ENCODE measurements around the gene RIPPLY1. TPM values are rescaled to one million over a fixed set of nuclear protein-coding genes. Genes with fewer than 3 reads are reported as not detected.

RIPPLY1 gene
- total RNA-seq, 1 experiment from 2014 or later = not detected

GRCh38 chrX:106906361-106906760 lies 3.2 kb upstream of the RIPPLY1 start:
- no peak for TF ChIP-seq CTCF (IDR thresholded peaks at IDR 0.05; ENCODE audit: insufficient read depth in 1 of 2, low read depth in 1 of 2, low read length in 1 of 2, severe bottlenecking in 1 of 2, unreplicated experiment in 1 of 2)
- BruUV-seq (replicated peaks) = no TSS peak
- Mint-ChIP-seq H3K9me3 (ENCODE audit: unreplicated experiment) (no peaks in the 10 kb centered on the region), H3K36me3 (ENCODE audit: insufficient read depth, unreplicated experiment) (no peaks in the 10 kb centered on the region), H3K27ac (ENCODE audit: unreplicated experiment) (peak overlapping the region; percentile 5), H3K4me1 (ENCODE audit: low read depth, unreplicated experiment) (peaks cover 9% of the 10 kb centered on the region), H3K4me3 (ENCODE audit: unreplicated experiment) (no peak overlapping the region), H3K27me3 (ENCODE audit: insufficient read depth, unreplicated experiment) (no peaks in the 10 kb centered on the region)
- ChIA-PET POLR2A (no interaction called here), CTCF (interaction anchor here (1.5 to 1.8 kb wide), 2 partner anchors 12 to 54 kb away, joined by 4 to 7 read pairs; no protein-coding TSS in a partner anchor)
- DNase-seq = no peak
- Histone ChIP-seq H3K9me3 (no peaks in the 10 kb centered on the region), H3K36me3 (ENCODE audit: control insufficient read depth, insufficient read depth, low read length) (no peaks in the 10 kb centered on the region), H3K4me1 (peaks cover 29% of the 10 kb centered on the region), H3K27me3 (replicated peaks; ENCODE audit: control insufficient read depth, insufficient read depth, low read length) (no peaks in the 10 kb centered on the region), H3K4me3 (ENCODE audit: low read depth, low read length) (no peak overlapping the region)
- intact Hi-C loops (cut with micrococcal nuclease; ENCODE audit: unreplicated experiment) = no loop called here

GRCh38 chrX:106905064-106905708 lies 2.0 kb upstream of the RIPPLY1 start:
- H3K27ac Mint-ChIP-seq (ENCODE audit: unreplicated experiment) = peak overlapping the region; percentile 45
- no peak for DNase-seq
- no peaks in the 10 kb centered on the region for H3K36me3 Mint-ChIP-seq (ENCODE audit: insufficient read depth, unreplicated experiment)
- no peak overlapping the region for H3K4me3 ChIP-seq (ENCODE audit: low read depth, low read length)
- no peaks in the 10 kb centered on the region for H3K36me3 ChIP-seq (ENCODE audit: control insufficient read depth, insufficient read depth, low read length)
- H3K4me1 ChIP-seq = peaks cover 32% of the 10 kb centered on the region
- H3K27me3 Mint-ChIP-seq (ENCODE audit: insufficient read depth, unreplicated experiment) = no peaks in the 10 kb centered on the region
- no TSS peak for BruUV-seq (replicated peaks)
- no peak overlapping the region for H3K4me3 Mint-ChIP-seq (ENCODE audit: unreplicated experiment)
- H3K4me1 Mint-ChIP-seq (ENCODE audit: low read depth, unreplicated experiment) = peaks cover 9% of the 10 kb centered on the region
- ChIA-PET POLR2A (no interaction called here), CTCF (interaction anchor here (1.5 to 1.8 kb wide), 2 partner anchors 11 to 55 kb away, joined by 4 to 7 read pairs; no protein-coding TSS in a partner anchor)
- intact Hi-C loops (cut with micrococcal nuclease; ENCODE audit: unreplicated experiment) = no loop called here
- no peaks in the 10 kb centered on the region for H3K27me3 ChIP-seq (replicated peaks; ENCODE audit: control insufficient read depth, insufficient read depth, low read length)
- H3K9me3 ChIP-seq = no peaks in the 10 kb centered on the region
- H3K9me3 Mint-ChIP-seq (ENCODE audit: unreplicated experiment) = no peaks in the 10 kb centered on the region
- no peak for TF ChIP-seq CTCF (IDR thresholded peaks at IDR 0.05; ENCODE audit: insufficient read depth in 1 of 2, low read depth in 1 of 2, low read length in 1 of 2, severe bottlenecking in 1 of 2, unreplicated experiment in 1 of 2)

- BruUV-seq (replicated peaks) = no TSS peak
- Histone ChIP-seq H3K36me3 (ENCODE audit: control insufficient read depth, insufficient read depth, low read length) (no peaks in the 10 kb centered on the region), H3K27me3 (replicated peaks; ENCODE audit: control insufficient read depth, insufficient read depth, low read length) (no peaks in the 10 kb centered on the region), H3K9me3 (no peaks in the 10 kb centered on the region), H3K4me3 (ENCODE audit: low read depth, low read length) (no peak overlapping the region), H3K4me1 (peaks cover 33% of the 10 kb centered on the region)
- no peaks in the 10 kb centered on the region for H3K36me3 Mint-ChIP-seq (ENCODE audit: insufficient read depth, unreplicated experiment)
- intact Hi-C loops (cut with micrococcal nuclease; ENCODE audit: unreplicated experiment) = no loop called here
- no peaks in the 10 kb centered on the region for H3K27me3 Mint-ChIP-seq (ENCODE audit: insufficient read depth, unreplicated experiment)
- CTCF ChIA-PET = interaction anchor here (0.6 to 1.5 kb wide), 3 partner anchors 10 to 92 kb away, joined by 3 to 5 read pairs (median 4); no protein-coding TSS in a partner anchor
- no peak for TF ChIP-seq CTCF (IDR thresholded peaks at IDR 0.05; ENCODE audit: insufficient read depth in 1 of 2, low read depth in 1 of 2, low read length in 1 of 2, severe bottlenecking in 1 of 2, unreplicated experiment in 1 of 2)
- DNase-seq = no peak
- H3K4me1 Mint-ChIP-seq (ENCODE audit: low read depth, unreplicated experiment) = peaks cover 15% of the 10 kb centered on the region
- no peaks in the 10 kb centered on the region for H3K9me3 Mint-ChIP-seq (ENCODE audit: unreplicated experiment)
- no peak overlapping the region for H3K4me3 Mint-ChIP-seq (ENCODE audit: unreplicated experiment)
- H3K27ac Mint-ChIP-seq (ENCODE audit: unreplicated experiment) = no peak overlapping the region
- POLR2A ChIA-PET = interaction anchor here (0.7 kb wide), 1 partner anchor 29 kb away, joined by 3 read pairs; no protein-coding TSS in a partner anchor
Measured at GRCh38 chrX:106903856-106904528, 851 bp upstream of the RIPPLY1 start.
